Large intestine (tissue), 12 donors: ENCODE results near the gene TCEANC2. TPM values are rescaled to one million over a fixed set of nuclear protein-coding genes. Genes with fewer than 3 reads are reported as not detected.
A peak's percentile ranks its signal among the peaks of the same experiment; 100 is the strongest.
"Not testable (repeated sequence)": the region's sequence is repeated elsewhere in the genome, so short reads cannot be mapped to it uniquely, and the experiment has no call there.

Source experiments
- DNase-seq, 2 donors: peaks; one replicate each; pipeline versions ENCODE4 v3.0.0 to v3.0.0-alpha.2; 2013
- H3K27ac ChIP-seq: one replicate; pipeline ENCODE4 v1.5.1; 2013; ENCODE audit warnings: low read length
- H3K27me3 ChIP-seq: 2 replicates; pipeline ENCODE4 v1.6.1; 2013; ENCODE audit warnings: low read length; ENCODE audit not compliant: control insufficient read depth, insufficient read depth
- H3K36me3 ChIP-seq: 2 replicates; pipeline ENCODE4 v1.6.1; 2013; ENCODE audit warnings: low read length; ENCODE audit not compliant: control insufficient read depth, insufficient read depth
- H3K4me1 ChIP-seq: one replicate; pipeline ENCODE4 v1.6.1; 2013; ENCODE audit warnings: low read length; ENCODE audit not compliant: control insufficient read depth, insufficient read depth
- H3K4me3 ChIP-seq: one replicate; pipeline ENCODE4 v1.5.1; 2013; ENCODE audit warnings: low read length
- H3K9me3 ChIP-seq: one replicate; pipeline ENCODE4 v1.6.1; 2013; ENCODE audit warnings: mild to moderate bottlenecking, low read depth, low read length, moderate library complexity; ENCODE audit not compliant: control insufficient read depth
- WGBS: methylation state at CpG from one replicate; pipeline ENCODE4 v1.1.5; 2013; ENCODE audit warnings: low lambda C conversion rate; ENCODE audit not compliant: insufficient coverage; 5-methylcytosine and 5-hydroxymethylcytosine counted together
- long read RNA-seq, 11 donors: transcript quantifications; one replicate each; lab custom pipeline, GENCODE V29; 2026
- polyA plus RNA-seq: library from polyadenylated mRNA; unstranded; fragments of 120-200 nt; gene quantifications from one replicate; pipeline ENCODE4 v1.2.1, GENCODE V29; 2013

Gene TCEANC2
- 5.6 TPM for polyA plus RNA-seq
- long read RNA-seq, donor 1, full-length matches to known transcripts, result 7 of 7 reads
- long read RNA-seq, donor 1, partial matches to known transcripts, result 0 of 7 reads
- long read RNA-seq, donor 1, other reads (novel, unspliced or antisense), result 0 of 7 reads
- long read RNA-seq, donor 2, full-length matches to known transcripts, result 10 of 10 reads
- long read RNA-seq, donor 2, partial matches to known transcripts, result 0 of 10 reads
- long read RNA-seq, donor 2, other reads (novel, unspliced or antisense), result 0 of 10 reads
- long read RNA-seq, donor 3, result 0 reads
- long read RNA-seq, donor 4, partial matches to known transcripts, result 0 of 1 reads
- long read RNA-seq, donor 4, other reads (novel, unspliced or antisense), result 0 of 1 reads
- long read RNA-seq, donor 5, full-length matches to known transcripts, result 7 of 7 reads
- long read RNA-seq, donor 5, partial matches to known transcripts, result 0 of 7 reads
- long read RNA-seq, donor 5, other reads (novel, unspliced or antisense), result 0 of 7 reads
- long read RNA-seq, donor 6, full-length matches to known transcripts, result 11 of 11 reads
- long read RNA-seq, donor 6, partial matches to known transcripts, result 0 of 11 reads
- long read RNA-seq, donor 6, other reads (novel, unspliced or antisense), result 0 of 11 reads
- long read RNA-seq, donor 7, full-length matches to known transcripts, result 6 of 6 reads
- long read RNA-seq, donor 7, partial matches to known transcripts, result 0 of 6 reads
- long read RNA-seq, donor 7, other reads (novel, unspliced or antisense), result 0 of 6 reads
- long read RNA-seq, donor 8, full-length matches to known transcripts, result 7 of 7 reads
- long read RNA-seq, donor 8, partial matches to known transcripts, result 0 of 7 reads
- long read RNA-seq, donor 8, other reads (novel, unspliced or antisense), result 0 of 7 reads
- long read RNA-seq, donor 9, full-length matches to known transcripts, result 12 of 12 reads
- long read RNA-seq, donor 9, partial matches to known transcripts, result 0 of 12 reads
- long read RNA-seq, donor 9, other reads (novel, unspliced or antisense), result 0 of 12 reads
- long read RNA-seq, donor 10, full-length matches to known transcripts, result 7 of 7 reads
- long read RNA-seq, donor 10, partial matches to known transcripts, result 0 of 7 reads
- long read RNA-seq, donor 10, other reads (novel, unspliced or antisense), result 0 of 7 reads
- long read RNA-seq, donor 11, full-length matches to known transcripts, result 6 of 6 reads
- long read RNA-seq, donor 11, partial matches to known transcripts, result 0 of 6 reads
- long read RNA-seq, donor 11, other reads (novel, unspliced or antisense), result 0 of 6 reads

- DNase-seq, result peak; percentile 99 to 100
- peak within 1 kb of the TSS; percentile 96 for H3K27ac ChIP-seq
- peaks cover 10% of the 10 kb centered on the region for H3K4me1 ChIP-seq
- H3K27me3 ChIP-seq, result no peaks in the 10 kb centered on the region
- peak within 1 kb of the TSS; percentile 90 for H3K4me3 ChIP-seq
- WGBS, result no CpG with 5 or more reads among the region's 59 CpGs
- no peaks in the 10 kb centered on the region for H3K9me3 ChIP-seq
- no peaks in the 10 kb centered on the region for H3K36me3 ChIP-seq
These were observed at the start of gene TCEANC2, which contains the start of gene TMEM59 for GRCh38 chr1:54052934-54053744. Gene TCEANC2, plus strand, starts transcription at chr1:54053608. Its CDS starts 815 bp downstream, at chr1:54054423. Gene TMEM59, minus strand, starts transcription at chr1:54053204. Its CDS starts 16 bp downstream, at chr1:54053188.

GRCh38 chr1:54003750-54004480 is 49.5 kb upstream of the TCEANC2 start:
- no CpG with 5 or more reads among the region's 19 CpGs for WGBS
- H3K27me3 ChIP-seq, H3K4me3 ChIP-seq, H3K36me3 ChIP-seq, H3K9me3 ChIP-seq, DNase-seq, H3K4me1 ChIP-seq, H3K27ac ChIP-seq: not testable (repeated sequence)

DNA sequence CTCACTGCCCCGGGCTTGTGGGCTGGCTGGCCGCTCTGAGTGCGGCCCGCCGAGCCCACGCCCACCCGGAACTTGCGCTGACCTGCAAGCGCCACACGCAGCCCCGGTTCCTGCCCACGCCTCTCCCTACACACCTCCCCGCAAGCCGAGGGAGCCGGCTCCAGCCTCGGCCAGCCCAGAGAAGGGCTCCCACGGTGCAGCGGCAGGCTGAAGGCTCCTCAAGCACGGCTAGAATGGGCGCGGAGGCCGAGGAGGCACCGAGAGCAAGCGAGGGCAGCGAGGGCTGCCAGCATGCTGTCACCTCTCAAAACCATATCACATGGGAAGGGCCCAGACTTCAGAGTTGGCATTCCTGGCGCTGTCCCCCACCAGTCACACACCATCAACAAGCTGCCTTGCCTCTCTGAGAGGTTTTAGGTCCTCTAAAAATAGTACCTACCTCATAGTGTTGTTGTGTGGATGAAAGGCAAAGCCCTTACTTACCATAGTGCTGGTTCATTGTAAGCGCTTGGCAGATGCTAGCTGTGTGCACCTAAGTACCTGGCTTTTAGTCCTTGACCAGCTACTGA is 48.8 kb upstream of the TCEANC2 start:
- Histone ChIP-seq H3K27me3 (no peaks in the 10 kb centered on the region), H3K4me1 (no peaks in the 10 kb centered on the region), H3K27ac (no peak overlapping the region), H3K36me3 (no peaks in the 10 kb centered on the region), H3K9me3 (peaks cover 7% of the 10 kb centered on the region), H3K4me3 (no peak overlapping the region)
- DNase-seq, result no peak
- WGBS, result no CpG with 5 or more reads among the region's 27 CpGs

- Histone ChIP-seq H3K36me3 (no peaks in the 10 kb centered on the region), H3K4me3 (no peak overlapping the region), H3K27ac (no peak overlapping the region), H3K27me3 (no peaks in the 10 kb centered on the region), H3K9me3 (peaks cover 7% of the 10 kb centered on the region), H3K4me1 (no peaks in the 10 kb centered on the region)
- DNase-seq, result no peak
- no CpG with 5 or more reads among the region's 4 CpGs for WGBS
These were observed 46.9 kb upstream of the TCEANC2 start for GRCh38 chr1:54006508-54006907.

GRCh38 chr1:54007613-54008012 is 45.8 kb upstream of the TCEANC2 start:
- Histone ChIP-seq H3K4me3 (no peak overlapping the region), H3K4me1 (no peaks in the 10 kb centered on the region), H3K9me3 (peaks cover 7% of the 10 kb centered on the region), H3K27ac (no peak overlapping the region), H3K36me3 (no peaks in the 10 kb centered on the region), H3K27me3 (no peaks in the 10 kb centered on the region)
- DNase-seq, result no peak
- 100% methylated on average over 1 of the region's 4 CpGs for WGBS

DNA sequence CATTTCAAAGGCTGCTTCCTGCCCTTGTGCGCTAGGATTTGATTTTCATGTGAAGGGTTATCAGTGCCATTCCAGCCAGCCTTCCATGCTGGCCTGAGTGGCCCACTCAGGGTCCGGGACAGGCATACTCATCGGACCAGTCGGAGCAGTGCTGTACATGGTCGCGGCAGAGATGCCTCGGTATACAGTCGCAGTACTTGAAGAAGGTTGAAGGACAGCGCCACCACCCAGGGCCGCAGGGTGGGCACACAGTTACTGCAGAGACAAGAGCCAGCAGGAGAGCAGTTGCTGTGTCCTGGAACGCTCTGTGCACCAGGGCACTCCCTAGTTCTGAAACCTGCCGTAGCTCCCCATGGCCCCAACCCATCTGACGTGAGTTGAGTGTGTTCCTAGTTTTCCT is 44.5 kb upstream of the TCEANC2 start:
- DNase-seq, result no peak
- Histone ChIP-seq H3K27me3 (no peaks in the 10 kb centered on the region), H3K4me1 (peaks cover 12% of the 10 kb centered on the region), H3K27ac (no peak overlapping the region), H3K36me3 (no peaks in the 10 kb centered on the region), H3K4me3 (no peak overlapping the region), H3K9me3 (peaks cover 7% of the 10 kb centered on the region)
- no CpG with 5 or more reads among the region's 13 CpGs for WGBS

- Histone ChIP-seq H3K4me3 (no peak overlapping the region), H3K27me3 (no peaks in the 10 kb centered on the region), H3K9me3 (peaks cover 2% of the 10 kb centered on the region), H3K4me1 (peaks cover 17% of the 10 kb centered on the region), H3K36me3 (no peaks in the 10 kb centered on the region), H3K27ac (no peak overlapping the region)
- whole genome bisulfite sequencing, result no CpG with 5 or more reads among the region's 4 CpGs
- no peak for DNase-seq
These were observed 44.0 kb upstream of the TCEANC2 start for GRCh38 chr1:54009406-54009805.

GRCh38 chr1:54010415-54011117 is 42.8 kb upstream of the TCEANC2 start:
- H3K36me3 ChIP-seq, result no peaks in the 10 kb centered on the region
- WGBS, result no CpG with 5 or more reads among the region's 5 CpGs
- H3K4me1 ChIP-seq, result peaks cover 18% of the 10 kb centered on the region
- H3K9me3 ChIP-seq, result no peaks in the 10 kb centered on the region
- H3K27ac ChIP-seq, result no peak overlapping the region
- no peaks in the 10 kb centered on the region for H3K27me3 ChIP-seq
- no peak for DNase-seq
- no peak overlapping the region for H3K4me3 ChIP-seq
